ENCODE data around the gene MINDY2.
"Not testable (repeated sequence)": the region's sequence is repeated elsewhere in the genome, so short reads cannot be mapped to it uniquely, and the experiment has no call there.

GRCh38 chr15:58823267-58823666 is 52.2 kb downstream of the MINDY2 start:
- not testable (repeated sequence) for TF ChIP-seq POLR2A (IDR thresholded peaks at IDR 0.05; ENCODE audit: low read depth); CTCF (IDR thresholded peaks at IDR 0.05); POLR2AphosphoS5 (IDR thresholded peaks at IDR 0.05)

Data from esophagus muscularis mucosa (tissue), 3 donors.